Testis (tissue), 2 donors: ENCODE measurements around the gene BAIAP2L1.

Experiments used
- POLR2A ChIP-seq: fragments of 450-650 bp; IDR thresholded peaks from one replicate; pipeline ENCODE4 v1.6.1; 2017; ENCODE audit warnings: antibody characterized with exemption, mild to moderate bottlenecking, moderate library complexity
- TF ChIP-seq, protein P1 (sequence below), 3 experiments: fragments of 450-650 bp in 2 of 3; fragments of 200-600 bp in 1 of 3; sonication (generic) in 1 of 3; IDR thresholded peaks; one replicate each; pipeline ENCODE4 v1.5.1; 2016 to 2019; ENCODE audit warnings: antibody characterized with exemption in 3 of 3, mild to moderate bottlenecking in 2 of 3, moderate library complexity in 1 of 3

GRCh38 chr7:98398567-98399372, 2.1 kb downstream of the BAIAP2L1 start:
- TF ChIP-seq, protein P1, sequence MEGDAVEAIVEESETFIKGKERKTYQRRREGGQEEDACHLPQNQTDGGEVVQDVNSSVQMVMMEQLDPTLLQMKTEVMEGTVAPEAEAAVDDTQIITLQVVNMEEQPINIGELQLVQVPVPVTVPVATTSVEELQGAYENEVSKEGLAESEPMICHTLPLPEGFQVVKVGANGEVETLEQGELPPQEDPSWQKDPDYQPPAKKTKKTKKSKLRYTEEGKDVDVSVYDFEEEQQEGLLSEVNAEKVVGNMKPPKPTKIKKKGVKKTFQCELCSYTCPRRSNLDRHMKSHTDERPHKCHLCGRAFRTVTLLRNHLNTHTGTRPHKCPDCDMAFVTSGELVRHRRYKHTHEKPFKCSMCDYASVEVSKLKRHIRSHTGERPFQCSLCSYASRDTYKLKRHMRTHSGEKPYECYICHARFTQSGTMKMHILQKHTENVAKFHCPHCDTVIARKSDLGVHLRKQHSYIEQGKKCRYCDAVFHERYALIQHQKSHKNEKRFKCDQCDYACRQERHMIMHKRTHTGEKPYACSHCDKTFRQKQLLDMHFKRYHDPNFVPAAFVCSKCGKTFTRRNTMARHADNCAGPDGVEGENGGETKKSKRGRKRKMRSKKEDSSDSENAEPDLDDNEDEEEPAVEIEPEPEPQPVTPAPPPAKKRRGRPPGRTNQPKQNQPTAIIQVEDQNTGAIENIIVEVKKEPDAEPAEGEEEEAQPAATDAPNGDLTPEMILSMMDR (IDR thresholded peaks at IDR 0.05): no peak
- no peak for TF ChIP-seq POLR2A
